Osteocyte (in vitro differentiated cells): ENCODE data around the gene CMTM7. TPM values are rescaled to one million over a fixed set of nuclear protein-coding genes. Genes with fewer than 3 reads are reported as not detected.

Experiments used
- DNase-seq: peaks from one replicate; pipeline ENCODE4 v3.0.0; 2021; ENCODE audit warnings: mixed read lengths; ENCODE audit not compliant: unreplicated experiment; ENCODE audit errors: extremely low spot score
- H3K27ac Mint-ChIP-seq: one replicate; pipeline ENCODE4 v1.8.0; 2021; ENCODE audit warnings: mild to moderate bottlenecking, mixed read lengths; ENCODE audit not compliant: unreplicated experiment
- H3K27me3 Mint-ChIP-seq: one replicate; pipeline ENCODE4 v1.8.0; 2021; ENCODE audit warnings: mixed read lengths; ENCODE audit not compliant: unreplicated experiment
- H3K36me3 Mint-ChIP-seq: one replicate; pipeline ENCODE4 v1.8.0; 2021; ENCODE audit warnings: mixed read lengths; ENCODE audit not compliant: unreplicated experiment
- H3K4me1 Mint-ChIP-seq: one replicate; pipeline ENCODE4 v1.8.0; 2021; ENCODE audit warnings: mixed read lengths; ENCODE audit not compliant: unreplicated experiment
- H3K4me3 Mint-ChIP-seq: one replicate; pipeline ENCODE4 v1.8.0; 2021; ENCODE audit warnings: mild to moderate bottlenecking, moderate library complexity, mixed read lengths; ENCODE audit not compliant: unreplicated experiment
- H3K9me3 Mint-ChIP-seq: one replicate; pipeline ENCODE4 v1.8.0; 2021; ENCODE audit warnings: mixed read lengths; ENCODE audit not compliant: unreplicated experiment
- CTCF ChIP-seq: fragments of 200-600 bp; sonication (generic); IDR thresholded peaks from 2 replicates; pipeline ENCODE4 v1.5.0; 2021; ENCODE audit warnings: antibody characterized with exemption, mild to moderate bottlenecking, moderate library complexity
- total RNA-seq: library from RNA; stranded (reverse); gene quantifications from 2 replicates; pipeline ENCODE4 v1.2.1, GENCODE V29; 2021

The CMTM7 gene
- total RNA-seq, 1 donor from 2014 or later, result 17.8 TPM

DNA sequence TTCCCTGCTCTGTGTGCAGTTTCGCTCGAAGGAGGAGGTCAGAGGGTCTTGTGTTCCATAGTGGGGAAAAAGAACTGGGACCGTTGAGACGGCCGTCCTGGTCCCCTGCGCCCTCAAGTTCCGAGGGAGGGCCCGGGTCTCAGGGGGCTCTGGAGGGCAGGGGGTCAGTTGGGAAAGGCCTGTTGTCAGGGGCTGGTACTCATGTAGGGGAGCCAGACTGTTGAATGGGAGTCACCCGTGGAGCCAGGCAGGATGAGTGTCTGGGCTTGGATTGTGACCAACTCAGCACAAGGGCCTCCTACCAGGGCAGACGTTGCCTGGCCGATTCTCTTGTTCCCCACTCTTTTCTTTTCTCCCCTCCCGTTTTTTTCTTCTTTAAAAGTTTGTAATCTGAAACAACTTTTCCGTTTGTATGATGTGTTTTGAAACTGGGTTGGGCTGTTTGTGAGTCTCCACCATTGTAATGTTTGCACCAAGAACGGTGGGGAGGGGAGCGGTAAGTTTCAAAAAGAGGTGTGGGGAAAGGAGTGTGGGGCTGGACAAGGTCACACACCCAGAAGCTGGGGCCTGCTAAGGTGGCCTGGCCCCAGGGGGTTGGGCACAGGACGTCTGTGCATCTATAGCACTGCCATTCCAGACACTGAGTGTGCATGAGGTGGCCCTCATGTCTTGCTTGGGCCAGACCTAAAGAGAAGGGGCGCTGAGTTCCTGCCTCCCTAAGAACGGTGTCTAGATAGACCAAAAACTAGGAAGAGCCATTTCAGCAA lies 1.1 kb downstream of the CMTM7 start:
- DNase-seq, result no peak
- Mint-ChIP-seq H3K4me1 (peaks cover 26% of the 10 kb centered on the region), H3K27ac (peak overlapping the region; percentile 96), H3K4me3 (peak overlapping the region; percentile 97), H3K36me3 (no peaks in the 10 kb centered on the region), H3K27me3 (no peaks in the 10 kb centered on the region), H3K9me3 (no peaks in the 10 kb centered on the region)
- no peak for TF ChIP-seq CTCF

DNA sequence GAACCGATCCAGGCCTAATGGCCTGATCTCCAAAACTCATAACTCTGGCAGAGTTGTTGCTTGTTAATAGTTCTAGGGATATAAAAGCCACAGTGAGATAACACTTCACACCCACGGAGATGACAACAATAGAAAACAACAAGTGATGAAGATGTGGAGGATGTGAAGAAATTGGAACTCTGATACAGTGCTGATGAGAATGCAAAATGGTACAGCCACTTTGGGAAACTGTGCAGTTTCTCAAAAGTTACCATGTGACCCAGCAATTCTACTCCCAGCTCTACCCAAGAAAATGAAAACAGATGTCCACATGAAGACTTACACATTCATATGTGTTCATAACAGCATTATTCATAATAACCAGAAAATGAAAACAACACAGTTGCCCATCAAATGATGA lies 3.8 kb downstream of the CMTM7 start:
- H3K27me3 Mint-ChIP-seq, result no peaks in the 10 kb centered on the region
- TF ChIP-seq CTCF, result no peak
- peaks cover 32% of the 10 kb centered on the region for H3K4me1 Mint-ChIP-seq
- H3K9me3 Mint-ChIP-seq, result no peaks in the 10 kb centered on the region
- H3K27ac Mint-ChIP-seq, result no peak overlapping the region
- no peak for DNase-seq
- no peaks in the 10 kb centered on the region for H3K36me3 Mint-ChIP-seq
- no peak overlapping the region for H3K4me3 Mint-ChIP-seq

GRCh38 chr3:32397941-32398340 lies 6.3 kb downstream of the CMTM7 start:
- Mint-ChIP-seq H3K27me3 (no peaks in the 10 kb centered on the region), H3K9me3 (no peaks in the 10 kb centered on the region), H3K27ac (no peak overlapping the region), H3K4me3 (no peak overlapping the region), H3K36me3 (no peaks in the 10 kb centered on the region), H3K4me1 (peaks cover 31% of the 10 kb centered on the region)
- TF ChIP-seq CTCF, result no peak
- no peak for DNase-seq

GRCh38 chr3:32398531-32398930 lies 6.9 kb downstream of the CMTM7 start:
- Mint-ChIP-seq H3K4me3 (no peak overlapping the region), H3K27ac (no peak overlapping the region), H3K36me3 (no peaks in the 10 kb centered on the region), H3K4me1 (peaks cover 25% of the 10 kb centered on the region), H3K9me3 (no peaks in the 10 kb centered on the region), H3K27me3 (no peaks in the 10 kb centered on the region)
- DNase-seq, result no peak
- TF ChIP-seq CTCF, result no peak

DNA sequence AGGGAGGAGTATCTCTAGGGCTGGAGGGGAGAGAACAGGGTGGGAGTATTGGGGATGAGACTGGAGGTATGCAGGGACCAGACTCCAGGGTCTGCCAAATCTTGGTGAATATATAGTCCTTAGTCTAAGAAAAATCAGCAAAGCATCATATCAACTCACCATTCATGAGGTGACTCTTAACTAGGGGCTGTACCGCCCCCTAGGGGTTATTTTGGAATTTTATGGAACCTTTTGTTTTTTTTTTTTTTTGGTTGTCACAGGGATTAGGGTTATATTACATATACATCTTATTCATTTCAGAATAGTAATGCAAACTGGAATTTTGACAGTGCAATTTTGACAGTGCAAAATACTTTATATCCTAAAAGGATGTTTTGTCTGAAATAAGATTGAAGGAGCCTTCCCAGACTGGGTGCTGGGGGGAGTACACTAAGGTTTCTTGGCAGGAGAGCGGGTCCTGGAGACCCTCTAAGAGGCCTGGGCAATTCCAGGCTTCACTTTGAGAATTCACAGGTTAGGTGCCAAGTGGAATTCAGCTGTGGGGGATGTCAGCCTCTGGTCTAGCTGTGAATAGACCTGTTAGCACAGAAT lies 7.5 kb downstream of the CMTM7 start:
- no peaks in the 10 kb centered on the region for H3K36me3 Mint-ChIP-seq
- no peak for DNase-seq
- no peak overlapping the region for H3K4me3 Mint-ChIP-seq
- no peak overlapping the region for H3K27ac Mint-ChIP-seq
- H3K27me3 Mint-ChIP-seq, result no peaks in the 10 kb centered on the region
- peaks cover 25% of the 10 kb centered on the region for H3K4me1 Mint-ChIP-seq
- H3K9me3 Mint-ChIP-seq, result no peaks in the 10 kb centered on the region
- peak; percentile 63 for TF ChIP-seq CTCF
